Measurements from ENCODE around the gene NCAPD2. TPM values are rescaled to one million over a fixed set of nuclear protein-coding genes. Genes with fewer than 3 reads are reported as not detected.

Gene NCAPD2
- total and polyA plus RNA-seq, 2 of the 4 experiments (the other 2 are of a cell fraction): 35.6 to 57.9 TPM

GRCh38 chr12:6460751-6461371, 33.0 kb upstream of the NCAPD2 start:
- Histone ChIP-seq H3K27ac (ENCODE audit: insufficient read depth, low read length) (no peak overlapping the region), H2BK20ac (ENCODE audit: low read depth, low read length) (no peak overlapping the region), H3K4me2 (ENCODE audit: low read depth, low read length) (no peak overlapping the region), H4K20me1 (ENCODE audit: insufficient read depth, low read length) (peaks cover 4% of the 10 kb centered on the region; the same call in 1 of the 2 replicates), H3K56ac (ENCODE audit: extremely low read depth, insufficient read depth, low read length) (no peak overlapping the region), H2BK15ac (ENCODE audit: low read depth, low read length) (no peak overlapping the region), H2AK9ac (replicated peaks; ENCODE audit: low read depth, low read length, poor library complexity) (no peak overlapping the region), H2BK120ac (ENCODE audit: low read depth, low read length) (no peak overlapping the region), H3K79me1 (ENCODE audit: low read depth in 1 of 2, low read length in 2 of 2) (peaks cover 8 to 9% of the 10 kb centered on the region in 2 experiments; a peak in 3 of 4 replicates), H3K27me3 (ENCODE audit: control insufficient read depth, insufficient read depth, low read length) (no peaks in the 10 kb centered on the region), H4K5ac (ENCODE audit: low read depth, low read length) (no peak overlapping the region), H3K9me1 (ENCODE audit: insufficient read depth, low read length) (peaks cover 4% of the 10 kb centered on the region; the same call in 1 of the 2 replicates), H3K4me1 (ENCODE audit: control insufficient read depth, insufficient read depth, low read length) (no peaks in the 10 kb centered on the region), H3K9me3 (ENCODE audit: control insufficient read depth, insufficient read depth, low read length) (no peaks in the 10 kb centered on the region), H3K4ac (ENCODE audit: low read depth, low read length) (no peak overlapping the region), H2BK5ac (ENCODE audit: low read depth, low read length, poor library complexity, severe bottlenecking) (no peak overlapping the region), H3K9ac (ENCODE audit: low read depth, low read length) (no peak overlapping the region), H3K4me3 (ENCODE audit: insufficient read depth, low read depth, low read length) (no peak overlapping the region), H3K14ac (replicated peaks; ENCODE audit: low read depth, low read length) (no peak overlapping the region), H4K91ac (ENCODE audit: insufficient read depth, low read depth, low read length) (no peak overlapping the region), H4K8ac (ENCODE audit: low read depth in 2 of 2, low read length in 2 of 2) (no peak overlapping the region), H2AFZ (replicated peaks; ENCODE audit: low read length, poor library complexity) (no peak overlapping the region), H2AK5ac (ENCODE audit: low read depth, low read length) (no peak overlapping the region), H3K36me3 (ENCODE audit: control insufficient read depth, insufficient read depth, low read length) (peaks cover 62% of the 10 kb centered on the region), H3K23ac (ENCODE audit: low read depth, low read length) (no peak overlapping the region), H3K18ac (ENCODE audit: low read depth, low read length) (no peak overlapping the region)
- ChIA-PET POLR2A (ENCODE audit: unreplicated experiment) (interaction anchor here (0.5 to 0.6 kb wide), 2 partner anchors 18 to 73 kb away, joined by 3 to 20 read pairs; partner anchors contain the start of gene GAPDH), CTCF (interaction anchor here (1.0 kb wide), 1 partner anchor 172 kb away, joined by 3 read pairs; no protein-coding TSS in a partner anchor)
- no TSS peak for BruUV-seq (replicated peaks)
- dilution Hi-C loops (cut with HindIII; ENCODE audit: low sequenced_read_pairs, unreplicated experiment) (no loop called here), intact Hi-C loops (cut with micrococcal nuclease) (no loop called here), in situ Hi-C loops (cut with MboI; ENCODE audit: low sequenced_read_pairs) (loop anchor here (5.0 to 25.0 kb wide), 4 partner anchors 39 to 399 kb away; no protein-coding TSS in a partner anchor)
- no peak for DNase-seq
- whole genome bisulfite sequencing, 2 experiments (ENCODE audit: extremely low coverage in 2 of 2, insufficient read length in 1 of 2): 82% methylated on average over 5 of the region's 10 CpGs; no CpG with 5 or more reads in 1 of the 2 experiments
- no peak for ATAC-seq (ENCODE audit: low read depth)
- no peak for TF ChIP-seq MAFK (IDR thresholded peaks at IDR 0.05; ENCODE audit: low read depth, low read length)
- no peak for TF ChIP-seq FOS (IDR thresholded peaks at IDR 0.05; ENCODE audit: low read depth, low read length)
- no peak for TF ChIP-seq MAZ (IDR thresholded peaks at IDR 0.05; ENCODE audit: borderline replicate concordance, low read depth, low read length)
- TF ChIP-seq ELK1 (IDR thresholded peaks at IDR 0.05; ENCODE audit: borderline replicate concordance, low read depth, low read length): no peak
- TF ChIP-seq SMC3 (IDR thresholded peaks at IDR 0.05; ENCODE audit: low read depth, low read length): no peak
- no peak for TF ChIP-seq RFX5 (IDR thresholded peaks at IDR 0.05; ENCODE audit: low read depth, low read length)
- TF ChIP-seq CHD1 (IDR thresholded peaks at IDR 0.05; ENCODE audit: low read depth, low read length): no peak
- no peak for TF ChIP-seq RCOR1 (IDR thresholded peaks at IDR 0.05; ENCODE audit: insufficient replicate concordance, low read length)
